ENCODE results near the gene TBR1.

DNA sequence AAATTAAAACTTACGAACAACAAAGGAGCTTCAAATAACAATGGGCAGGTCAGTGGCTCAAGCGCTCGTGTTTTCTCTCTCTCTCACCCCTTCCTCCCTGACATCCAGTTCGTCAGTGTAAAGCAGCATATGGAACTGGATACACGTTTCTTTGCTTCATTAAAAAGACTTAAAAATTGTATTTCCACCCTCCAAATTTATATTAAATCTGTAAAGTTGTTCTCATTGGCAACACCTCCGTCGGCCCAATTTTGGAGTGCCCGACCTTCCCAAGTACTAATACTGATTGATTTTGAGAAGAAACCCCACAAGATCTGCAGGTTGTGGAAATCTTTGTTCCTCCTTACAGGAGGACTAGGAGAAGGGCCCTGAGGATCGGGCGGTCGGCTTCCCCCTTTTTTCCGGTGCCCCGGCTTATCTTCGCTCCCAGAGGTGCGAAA, 2.2 kb downstream of the TBR1 start:
- TF ChIP-seq POLR2A (IDR thresholded peaks at IDR 0.05) = no peak
- TF ChIP-seq, protein P1, sequence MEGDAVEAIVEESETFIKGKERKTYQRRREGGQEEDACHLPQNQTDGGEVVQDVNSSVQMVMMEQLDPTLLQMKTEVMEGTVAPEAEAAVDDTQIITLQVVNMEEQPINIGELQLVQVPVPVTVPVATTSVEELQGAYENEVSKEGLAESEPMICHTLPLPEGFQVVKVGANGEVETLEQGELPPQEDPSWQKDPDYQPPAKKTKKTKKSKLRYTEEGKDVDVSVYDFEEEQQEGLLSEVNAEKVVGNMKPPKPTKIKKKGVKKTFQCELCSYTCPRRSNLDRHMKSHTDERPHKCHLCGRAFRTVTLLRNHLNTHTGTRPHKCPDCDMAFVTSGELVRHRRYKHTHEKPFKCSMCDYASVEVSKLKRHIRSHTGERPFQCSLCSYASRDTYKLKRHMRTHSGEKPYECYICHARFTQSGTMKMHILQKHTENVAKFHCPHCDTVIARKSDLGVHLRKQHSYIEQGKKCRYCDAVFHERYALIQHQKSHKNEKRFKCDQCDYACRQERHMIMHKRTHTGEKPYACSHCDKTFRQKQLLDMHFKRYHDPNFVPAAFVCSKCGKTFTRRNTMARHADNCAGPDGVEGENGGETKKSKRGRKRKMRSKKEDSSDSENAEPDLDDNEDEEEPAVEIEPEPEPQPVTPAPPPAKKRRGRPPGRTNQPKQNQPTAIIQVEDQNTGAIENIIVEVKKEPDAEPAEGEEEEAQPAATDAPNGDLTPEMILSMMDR (IDR thresholded peaks at IDR 0.05) = no peak
